Peyer's patch (tissue), 4 donors: ENCODE data around the gene L2HGDH.

ENCODE experiments used
- POLR2A ChIP-seq, 2 donors: fragments of 450-650 bp; IDR thresholded peaks; one replicate each; pipeline ENCODE4 v1.5.1; 2017; ENCODE audit warnings: antibody characterized with exemption in 2 of 2, mild to moderate bottlenecking in 2 of 2, moderate library complexity in 2 of 2
- TF ChIP-seq, protein P1 (sequence below), 6 experiments: fragments of 450-650 bp in 4 of 6; fragments of 200-600 bp in 2 of 6; sonication (generic) in 1 of 6; IDR thresholded peaks; one replicate each; pipeline ENCODE4 v1.5.1; 2017 to 2019; ENCODE audit warnings: antibody characterized with exemption in 6 of 6, mild to moderate bottlenecking in 3 of 6, moderate library complexity in 1 of 6

GRCh38 chr14:50249136-50249775, 62.8 kb downstream of the L2HGDH start:
- no peak for TF ChIP-seq POLR2A (IDR thresholded peaks at IDR 0.05)
- TF ChIP-seq, protein P1, sequence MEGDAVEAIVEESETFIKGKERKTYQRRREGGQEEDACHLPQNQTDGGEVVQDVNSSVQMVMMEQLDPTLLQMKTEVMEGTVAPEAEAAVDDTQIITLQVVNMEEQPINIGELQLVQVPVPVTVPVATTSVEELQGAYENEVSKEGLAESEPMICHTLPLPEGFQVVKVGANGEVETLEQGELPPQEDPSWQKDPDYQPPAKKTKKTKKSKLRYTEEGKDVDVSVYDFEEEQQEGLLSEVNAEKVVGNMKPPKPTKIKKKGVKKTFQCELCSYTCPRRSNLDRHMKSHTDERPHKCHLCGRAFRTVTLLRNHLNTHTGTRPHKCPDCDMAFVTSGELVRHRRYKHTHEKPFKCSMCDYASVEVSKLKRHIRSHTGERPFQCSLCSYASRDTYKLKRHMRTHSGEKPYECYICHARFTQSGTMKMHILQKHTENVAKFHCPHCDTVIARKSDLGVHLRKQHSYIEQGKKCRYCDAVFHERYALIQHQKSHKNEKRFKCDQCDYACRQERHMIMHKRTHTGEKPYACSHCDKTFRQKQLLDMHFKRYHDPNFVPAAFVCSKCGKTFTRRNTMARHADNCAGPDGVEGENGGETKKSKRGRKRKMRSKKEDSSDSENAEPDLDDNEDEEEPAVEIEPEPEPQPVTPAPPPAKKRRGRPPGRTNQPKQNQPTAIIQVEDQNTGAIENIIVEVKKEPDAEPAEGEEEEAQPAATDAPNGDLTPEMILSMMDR (IDR thresholded peaks at IDR 0.05), result no peak
